SK-N-SH (cell line): ENCODE measurements around the gene ATP6V0C. TPM values are rescaled to one million over a fixed set of nuclear protein-coding genes. Genes with fewer than 3 reads are reported as not detected.

Experiments
- CTCF ChIA-PET: fragments of 300-600, 350-600 bp; formaldehyde crosslinking; extraction: SDS; loops from one replicate; lab custom pipeline; 2021; lab: Yijun Ruan, JAX
- POLR2A ChIA-PET: fragments of 350-600 bp; sonication (Branson Sonifier 250); formaldehyde crosslinking; extraction: SDS; loops from one replicate; lab custom pipeline; 2020; ENCODE audit warnings: antibody characterized with exemption, inconsistent platforms; lab: Yijun Ruan, JAX
- DNase-seq: peaks from one replicate; pipeline ENCODE4 v3.0.0; 2012
- H2AFZ ChIP-seq: fragments of 200-600 bp; sonication (generic); 2 replicates; pipeline ENCODE4 v1.8.1; 2016; ENCODE audit warnings: antibody characterized with exemption, mild to moderate bottlenecking, low read depth
- H3F3A ChIP-seq: fragments of 200-600 bp; sonication (generic); replicated peaks from 2 replicates; pipeline ENCODE3; 2016; ENCODE audit warnings: antibody characterized with exemption, mild to moderate bottlenecking; ENCODE audit not compliant: insufficient read depth
- H3K27ac ChIP-seq, 2 experiments: fragments of 200-500 bp in 1 of 2; fragments of 200-600 bp in 1 of 2; sonication (Bioruptor generic) in 1 of 2; sonication (generic), shearing (Covaris generic) in 1 of 2; 2 replicates each; pipeline versions ENCODE4 v1.5.1 to v1.6.1; 2014 to 2016; ENCODE audit warnings: low read depth in 2 of 2, inconsistent platforms in 1 of 2, low read length in 1 of 2, mild to moderate bottlenecking in 1 of 2, mixed read lengths in 1 of 2
- H3K27me3 ChIP-seq: fragments of 200-600 bp; sonication (generic), shearing (Covaris generic); 2 replicates; pipeline ENCODE4 v1.6.1; 2016; ENCODE audit warnings: mixed run types; ENCODE audit not compliant: insufficient read depth
- H3K36me3 ChIP-seq, 2 experiments: fragments of 200-500 bp in 1 of 2; fragments of 200-600 bp in 1 of 2; sonication (Bioruptor generic) in 1 of 2; sonication (generic) in 1 of 2; replicated peaks in 1 of 2; 2 replicates each; pipeline versions ENCODE3 to v1.5.1; 2014 to 2016; ENCODE audit warnings: low read length in 1 of 2, mild to moderate bottlenecking in 1 of 2; ENCODE audit not compliant: insufficient read depth in 2 of 2, control insufficient read depth in 1 of 2
- H3K4me1 ChIP-seq, 2 experiments: fragments of 200-500 bp in 1 of 2; fragments of 200-600 bp in 1 of 2; sonication (Bioruptor generic) in 1 of 2; sonication (generic), shearing (Covaris generic) in 1 of 2; 2 replicates each; pipeline versions ENCODE4 v1.5.1 to v1.6.1; 2014 to 2016; ENCODE audit warnings: low read depth in 1 of 2, low read length in 1 of 2, mixed run types in 1 of 2; ENCODE audit not compliant: insufficient read depth in 2 of 2, control insufficient read depth in 1 of 2
- H3K4me2 ChIP-seq: fragments of 200-600 bp; sonication (generic), shearing (Covaris generic); 2 replicates; pipeline ENCODE4 v1.6.1; 2017; ENCODE audit warnings: mixed run types
- H3K4me3 ChIP-seq, 2 experiments: fragments of 200-500 bp in 1 of 2; fragments of 200-600 bp in 1 of 2; sonication (Bioruptor generic) in 1 of 2; sonication (generic), shearing (Covaris generic) in 1 of 2; 2 replicates each; pipeline versions ENCODE4 v1.5.1 to v1.8.1; 2014 to 2016; ENCODE audit warnings: low read depth in 2 of 2, inconsistent platforms in 1 of 2, low read length in 1 of 2, mild to moderate bottlenecking in 1 of 2, mixed read lengths in 1 of 2, moderate library complexity in 1 of 2
- H3K79me2 ChIP-seq: fragments of 200-600 bp; sonication (generic); 2 replicates; pipeline ENCODE4 v1.8.1; 2017; ENCODE audit warnings: mild to moderate bottlenecking; ENCODE audit not compliant: insufficient read depth
- H3K9ac ChIP-seq: fragments of 200-600 bp; sonication (generic); 2 replicates; pipeline ENCODE4 v1.6.1; 2017; ENCODE audit warnings: mixed run types
- H3K9me2 ChIP-seq: fragments of 200-600 bp; sonication (generic); 2 replicates; pipeline ENCODE4 v1.6.1; 2017; ENCODE audit warnings: mixed run types
- H3K9me3 ChIP-seq: fragments of 200-600 bp; sonication (generic); 2 replicates; pipeline ENCODE4 v1.6.1; 2017; ENCODE audit warnings: mixed run types, mild to moderate bottlenecking, moderate library complexity
- H4K20me1 ChIP-seq: fragments of 200-600 bp; sonication (generic); 2 replicates; pipeline ENCODE4 v1.6.1; 2017; ENCODE audit warnings: mild to moderate bottlenecking, mixed run types; ENCODE audit not compliant: insufficient read depth
- CHD2 ChIP-seq: fragments of 150-350 bp; IDR thresholded peaks from 2 replicates; pipeline ENCODE4 v1.6.1; 2018; ENCODE audit warnings: low read length; ENCODE audit not compliant: partially characterized antibody
- CTCF ChIP-seq: fragments of 200-600 bp; sonication (generic); IDR thresholded peaks from 2 replicates; pipeline ENCODE4 v1.6.1; 2017; ENCODE audit warnings: antibody characterized with exemption, mild to moderate bottlenecking, moderate library complexity
- EP300 ChIP-seq, 2 experiments: IDR thresholded peaks; 2 replicates each; pipeline versions ENCODE4 v1.4.0 to v1.6.1; 2012; ENCODE audit warnings: borderline replicate concordance in 1 of 2, low read depth in 1 of 2, low read length in 1 of 2
- FOSL2 ChIP-seq: IDR thresholded peaks from 2 replicates; pipeline ENCODE4 v1.4.0; 2012; ENCODE audit warnings: low read depth, mild to moderate bottlenecking, moderate library complexity, borderline replicate concordance
- FOXJ3 ChIP-seq: sonication (generic); formaldehyde crosslinking; IDR thresholded peaks from 2 replicates; pipeline ENCODE4 v1.5.1; 2020; ENCODE audit warnings: mild to moderate bottlenecking, missing genetic modification reagents
- FOXM1 ChIP-seq: IDR thresholded peaks from 2 replicates; pipeline ENCODE4 v1.4.0; 2012; ENCODE audit warnings: low read depth, mild to moderate bottlenecking
- GABPA ChIP-seq: IDR thresholded peaks from 2 replicates; pipeline ENCODE4 v1.4.0; 2012; ENCODE audit warnings: low read depth, mild to moderate bottlenecking
- JUND ChIP-seq: IDR thresholded peaks from 2 replicates; pipeline ENCODE4 v1.4.0; 2012
- MAX ChIP-seq: IDR thresholded peaks from 2 replicates; pipeline ENCODE4 v1.4.0; 2012; ENCODE audit warnings: low read depth
- MEF2A ChIP-seq: IDR thresholded peaks from 2 replicates; pipeline ENCODE4 v1.4.0; 2012; ENCODE audit warnings: low read depth, borderline replicate concordance
- NFIC ChIP-seq: IDR thresholded peaks from 2 replicates; pipeline ENCODE4 v1.4.0; 2012; ENCODE audit warnings: borderline replicate concordance
- NRF1 ChIP-seq: IDR thresholded peaks from 2 replicates; pipeline ENCODE4 v1.6.1; 2012; ENCODE audit warnings: low read depth, mild to moderate bottlenecking, low read length
- RAD21 ChIP-seq: IDR thresholded peaks from 2 replicates; pipeline ENCODE4 v1.6.1; 2012; ENCODE audit warnings: mild to moderate bottlenecking, low read length
- SMC3 ChIP-seq: IDR thresholded peaks from 2 replicates; pipeline ENCODE4 v1.6.1; 2012; ENCODE audit warnings: low read depth, low read length, improper control_type of control experiment
- TAF1 ChIP-seq: IDR thresholded peaks from 2 replicates; pipeline ENCODE4 v1.6.1; 2012; ENCODE audit warnings: low read depth, mild to moderate bottlenecking, low read length, moderate library complexity, borderline replicate concordance
- TEAD4 ChIP-seq: IDR thresholded peaks from 2 replicates; pipeline ENCODE4 v1.4.0; 2012; ENCODE audit warnings: mild to moderate bottlenecking, borderline replicate concordance; ENCODE audit not compliant: insufficient read depth
- USF2 ChIP-seq: fragments of 150-350 bp; IDR thresholded peaks from 2 replicates; pipeline ENCODE4 v1.6.1; 2017; ENCODE audit warnings: antibody characterized with exemption, low read length, low read depth, borderline replicate concordance
- YY1 ChIP-seq: IDR thresholded peaks from 2 replicates; pipeline ENCODE4 v1.4.0; 2012; ENCODE audit warnings: low read depth, mild to moderate bottlenecking
- ZBTB33 ChIP-seq: IDR thresholded peaks from 2 replicates; pipeline ENCODE4 v1.4.0; 2012; ENCODE audit warnings: low read depth, borderline replicate concordance
- WGBS: methylation state at CpG from one replicate; pipeline ENCODE4 v1.1.6; 2017; ENCODE audit warnings: low lambda C conversion rate; 5-methylcytosine and 5-hydroxymethylcytosine counted together
- polyA plus RNA-seq, 3 experiments: library from polyadenylated mRNA; depleted of rRNA; stranded (reverse); fragments of >200 nt; gene quantifications; 2 replicates each; pipeline ENCODE4 v1.2.3, GENCODE V29; 2012

Gene ATP6V0C
- polyA plus RNA-seq, 1 of the 3 experiments (the other 2 are of a cell fraction) = 80.1 TPM

- no peak for DNase-seq
- Histone ChIP-seq H3K36me3 (no peaks in the 10 kb centered on the region), H3K79me2 (no peaks in the 10 kb centered on the region), H3K4me3 (no peak overlapping the region), H3F3A (no peaks in the 10 kb centered on the region), H3K4me1 (peaks cover 3 to 50% of the 10 kb centered on the region in 2 experiments; a peak in 3 of 4 replicates), H3K27me3 (no peaks in the 10 kb centered on the region), H4K20me1 (no peaks in the 10 kb centered on the region), H2AFZ (no peak overlapping the region), H3K9me3 (no peaks in the 10 kb centered on the region), H3K27ac (no peak overlapping the region)
- CTCF ChIA-PET = interaction anchor here (1.2 to 12.7 kb wide), 3 partner anchors 11 to 14 kb away, joined by 4 to 95 read pairs (median 9); partner anchors contain the start of gene TBC1D24
- WGBS = 91% methylated on average over 15 of the region's 33 CpGs
- no peak for TF ChIP-seq TAF1
- no peak for TF ChIP-seq SMC3
- no peak for TF ChIP-seq NFIC
- no peak for TF ChIP-seq GABPA
- no peak for TF ChIP-seq ZBTB33
- no peak for TF ChIP-seq JUND
- no peak for TF ChIP-seq YY1
- no peak for TF ChIP-seq FOSL2
- TF ChIP-seq CHD2 = no peak
- TF ChIP-seq TEAD4 = no peak
- TF ChIP-seq RAD21 = no peak
- TF ChIP-seq FOXJ3 (CRISPR knock-in tag) = no peak
- no peak for TF ChIP-seq NRF1
- TF ChIP-seq MEF2A = no peak
- TF ChIP-seq USF2 = no peak
- TF ChIP-seq EP300 (IDR thresholded peaks at IDR 0.05; ENCODE audit: borderline replicate concordance in 1 of 2, low read depth in 1 of 2, low read length in 1 of 2) = no peak
- no peak for TF ChIP-seq FOXM1
- TF ChIP-seq CTCF = no peak
- no peak for TF ChIP-seq MAX
- TF ChIP-seq, all 33 proteins: peak for 0
- POLR2A ChIA-PET = interaction anchor here (1.4 kb wide), 1 partner anchor 17 kb away, joined by 4 read pairs; no protein-coding TSS in a partner anchor
- H3K4me2 ChIP-seq = no peak overlapping the region
- H3K9ac ChIP-seq = no peak overlapping the region
- no peaks in the 10 kb centered on the region for H3K9me2 ChIP-seq
Observed at GRCh38 chr16:2485811-2486507, 27.8 kb upstream of the ATP6V0C start.
